ENCODE results near the gene PTPRG.

PTPRG gene

GRCh38 chr3:61876797-61877196, 315.4 kb downstream of the PTPRG start:
- DNase-seq: no peak

DNA sequence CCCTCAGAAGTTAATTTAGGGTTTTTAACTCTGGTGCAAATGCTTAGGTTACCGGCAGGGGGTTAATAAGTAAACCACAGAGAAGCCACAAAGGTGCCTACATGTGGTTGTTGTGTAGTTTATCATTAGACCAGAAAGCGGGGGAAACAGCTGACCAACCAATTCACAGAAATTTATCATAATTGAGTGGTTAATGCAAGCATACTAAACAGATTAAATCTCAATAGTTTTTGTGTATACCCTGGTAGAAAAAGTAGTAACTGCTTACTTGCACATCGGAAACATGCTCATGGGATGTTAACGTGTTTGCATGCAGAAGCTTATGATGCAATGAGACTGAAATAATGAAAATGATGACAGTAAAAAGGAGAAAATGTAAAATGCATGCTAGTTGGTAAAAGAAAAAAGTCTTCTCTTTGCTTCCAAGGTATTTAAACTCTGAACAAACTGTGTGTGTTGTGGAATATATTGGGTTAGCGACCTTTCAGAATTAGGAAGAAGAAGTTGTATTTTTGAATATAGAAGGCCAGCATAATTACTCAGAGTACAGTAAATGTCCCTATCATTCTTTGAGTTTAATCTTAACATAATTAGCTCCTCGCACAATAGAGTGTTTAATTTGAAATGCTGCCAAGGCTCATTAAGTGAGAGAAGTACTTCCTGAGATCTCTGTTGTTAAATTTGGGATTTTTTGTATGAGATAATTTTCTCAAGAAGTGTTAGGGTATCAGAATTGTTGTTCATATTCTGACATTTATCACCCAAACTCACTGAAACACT, 316.2 kb downstream of the PTPRG start:
- peak; percentile 32 to 69 for DNase-seq

GRCh38 chr3:61882253-61882652, 320.9 kb downstream of the PTPRG start:
- DNase-seq: no peak

GRCh38 chr3:61884794-61885193, 323.4 kb downstream of the PTPRG start:
- no peak for DNase-seq

- DNase-seq: no peak
Measured at GRCh38 chr3:61885414-61885813, 324.0 kb downstream of the PTPRG start.

- no peak for DNase-seq
Measured at GRCh38 chr3:61887206-61887605, 325.8 kb downstream of the PTPRG start.

GRCh38 chr3:61889259-61889658, 327.9 kb downstream of the PTPRG start:
- no peak for DNase-seq

DNA sequence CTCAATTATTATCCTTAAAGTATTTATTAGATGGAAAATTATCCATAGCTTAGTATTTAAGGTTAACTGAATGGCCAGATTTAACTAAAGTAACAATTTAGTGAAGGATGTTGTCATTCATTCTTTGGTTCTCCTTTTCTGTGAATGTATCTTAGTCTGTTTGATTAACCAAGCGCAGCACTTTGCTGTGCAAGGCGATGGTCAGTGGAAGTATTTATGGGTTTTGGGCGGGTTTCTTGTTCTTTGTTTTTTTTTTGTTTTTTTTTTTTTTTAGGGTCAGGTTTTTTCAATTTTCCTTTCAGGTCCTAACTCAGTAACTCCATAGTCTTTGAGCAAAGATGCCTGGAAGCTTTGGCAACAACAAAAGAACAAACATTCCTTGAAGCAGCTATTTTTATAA, 328.8 kb downstream of the PTPRG start:
- no peak for DNase-seq

- DNase-seq: no peak
Measured at GRCh38 chr3:61890586-61890985, 329.2 kb downstream of the PTPRG start.

DNA sequence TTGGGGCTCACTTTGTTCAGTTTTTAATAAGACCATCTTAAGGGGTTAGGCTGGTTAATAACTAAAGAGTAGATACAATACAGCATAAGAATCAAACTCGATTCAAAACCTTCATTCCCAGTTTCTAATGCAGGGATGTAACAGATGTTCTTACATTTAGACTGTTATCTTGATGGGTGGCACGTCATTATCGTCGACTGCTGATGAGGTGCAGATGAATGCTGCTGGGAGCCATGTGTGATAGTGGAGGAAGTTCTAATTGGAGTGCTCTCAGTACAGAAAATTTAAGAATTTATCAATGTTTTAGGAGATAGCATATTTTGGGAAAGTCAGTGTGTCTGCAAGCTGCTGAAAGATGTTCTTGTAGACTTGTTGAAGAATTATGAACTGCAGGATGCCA, 331.5 kb downstream of the PTPRG start:
- DNase-seq: no peak

GRCh38 chr3:61893840-61894566, 332.6 kb downstream of the PTPRG start:
- no peak for DNase-seq

- peak; percentile 13 to 43 for DNase-seq
Measured at GRCh38 chr3:61894988-61895935, 333.9 kb downstream of the PTPRG start.

DNA sequence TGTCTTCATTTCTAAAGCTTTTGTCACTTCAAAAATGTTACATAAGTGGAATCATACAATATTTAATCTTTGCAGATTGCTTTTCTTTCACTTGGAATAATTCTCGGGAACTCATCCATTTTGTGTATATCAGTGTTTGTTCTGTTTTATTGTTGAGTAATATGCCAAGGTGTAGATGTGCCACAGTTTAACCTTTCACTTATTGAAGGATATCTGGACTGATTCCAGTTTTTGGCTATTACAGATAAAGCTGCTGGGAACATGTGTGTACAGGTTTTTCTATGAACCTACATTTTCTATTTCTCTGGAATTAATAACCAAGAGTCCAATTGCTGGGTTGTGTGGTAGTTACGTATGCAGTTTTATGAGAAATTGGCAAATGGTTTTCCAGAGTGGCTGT, 334.9 kb downstream of the PTPRG start:
- DNase-seq: no peak

GRCh38 chr3:61897848-61898247, 336.5 kb downstream of the PTPRG start:
- no peak for DNase-seq

DNA sequence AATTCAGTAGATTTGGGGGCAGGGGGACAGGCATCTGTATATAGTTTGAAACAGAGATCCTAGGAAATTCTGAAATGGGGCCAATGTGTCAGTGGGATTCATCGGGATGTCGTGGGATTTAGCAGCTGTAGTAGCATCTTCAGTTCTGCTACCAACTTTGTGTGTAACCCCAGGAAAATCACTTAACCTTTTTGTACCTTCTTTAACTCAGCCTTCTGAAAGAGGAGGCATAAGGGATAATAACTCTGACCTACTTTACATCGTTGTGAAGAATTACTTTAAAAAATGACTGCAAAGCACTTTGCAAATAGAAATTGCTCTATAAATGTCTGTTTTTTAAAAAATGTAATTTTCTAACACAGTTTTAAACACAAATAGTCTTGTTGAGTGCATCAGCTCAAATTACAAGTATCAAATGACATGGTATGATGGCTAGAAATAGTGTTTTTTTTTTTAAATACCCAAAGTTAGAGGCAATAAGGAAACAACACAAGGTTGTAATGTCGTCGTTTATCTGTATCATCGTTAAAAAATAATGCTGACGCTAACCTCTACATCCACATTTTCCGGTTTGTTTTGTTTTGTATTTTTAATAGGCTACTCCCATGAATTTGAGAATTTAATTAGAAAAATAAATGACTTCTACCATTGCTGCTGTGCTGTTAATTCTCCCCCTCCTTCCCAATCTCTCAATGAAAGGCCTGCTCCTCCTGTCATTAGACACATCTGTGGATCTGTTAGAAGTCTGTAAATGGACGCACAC, 338.5 kb downstream of the PTPRG start:
- DNase-seq: no peak

- DNase-seq: peak; percentile 30 to 73
Measured at GRCh38 chr3:61901496-61901895, 340.1 kb downstream of the PTPRG start.

DNA sequence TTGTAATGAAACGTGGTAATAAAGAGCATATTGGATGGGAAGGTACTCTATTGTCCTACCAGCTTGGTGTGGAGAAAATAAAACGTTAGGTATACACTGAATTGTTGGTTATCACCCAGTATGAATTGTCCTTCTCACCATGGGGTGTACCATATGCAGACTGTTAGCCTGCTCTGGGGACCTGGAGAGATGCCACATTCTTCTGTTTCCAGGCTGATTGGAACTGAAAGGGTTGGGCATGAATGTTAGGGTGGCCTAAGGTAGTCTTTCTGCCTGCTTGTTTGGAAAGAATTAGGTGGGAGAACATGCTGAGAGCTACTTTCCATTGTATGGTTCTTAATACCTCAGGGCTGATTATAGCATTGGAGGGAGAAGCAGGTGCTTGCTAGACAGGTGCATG, 340.6 kb downstream of the PTPRG start:
- peak; percentile 94 to 98 for DNase-seq

DNA sequence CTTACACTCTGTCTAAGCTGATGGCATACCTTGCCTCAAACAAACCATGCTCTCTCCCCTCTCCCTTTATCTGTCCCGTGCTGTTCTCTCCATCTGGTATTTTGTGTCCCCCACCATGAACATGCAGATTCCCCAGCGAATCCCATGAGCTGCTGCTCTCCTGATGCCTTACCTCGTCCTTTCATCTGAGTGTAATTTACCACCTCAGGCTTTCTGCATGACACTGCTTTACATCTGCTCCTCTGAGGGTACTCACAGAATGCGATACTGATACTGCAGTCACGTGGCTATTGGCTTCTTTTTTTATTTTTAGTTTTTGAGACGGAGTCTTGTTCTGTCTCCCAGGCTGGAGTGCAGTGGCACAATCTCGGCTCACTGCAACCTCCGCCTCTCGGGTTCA, 341.7 kb downstream of the PTPRG start:
- no peak for DNase-seq

DNA sequence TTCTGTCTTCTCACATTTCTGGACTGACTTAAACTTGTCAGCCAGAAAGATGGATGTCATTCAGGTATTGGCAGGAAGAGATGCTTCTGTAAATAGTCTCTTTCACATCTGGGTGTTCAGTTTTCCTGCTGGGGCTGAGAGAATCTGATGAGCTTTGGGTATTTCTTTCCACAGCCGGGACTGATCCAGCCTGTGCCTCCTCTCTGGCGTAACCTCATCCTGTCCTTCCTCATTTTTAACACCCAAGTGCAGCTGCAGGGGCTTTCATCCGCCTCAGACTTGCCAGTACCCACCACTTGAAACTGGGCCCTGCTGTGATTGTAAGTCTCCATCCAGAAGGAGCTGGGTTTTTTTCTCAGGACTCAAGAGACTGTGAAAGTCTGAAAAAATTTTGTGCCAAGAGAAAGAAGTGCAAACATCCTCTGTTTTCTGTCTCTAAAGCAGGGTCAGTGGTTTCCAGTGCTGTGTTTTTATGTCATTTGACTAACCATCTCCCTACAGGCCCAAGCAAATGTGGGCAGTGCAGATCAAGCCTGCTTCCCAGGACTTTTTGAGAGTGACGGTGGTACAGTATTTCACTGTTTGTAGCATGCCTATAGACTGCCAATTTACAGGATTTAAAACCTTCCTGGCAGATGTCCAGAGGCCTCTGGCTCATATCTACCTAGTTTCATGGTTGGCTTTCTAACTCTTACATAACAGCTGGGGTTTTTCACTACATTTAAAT, 342.7 kb downstream of the PTPRG start:
- DNase-seq: peak in 1 of 2 experiments; percentile 45

- DNase-seq: no peak
Measured at GRCh38 chr3:61907210-61907795, 345.9 kb downstream of the PTPRG start.

GRCh38 chr3:61908382-61908781, 347.0 kb downstream of the PTPRG start:
- DNase-seq: no peak
